Measurements from ENCODE around the gene SSNA1.
"Not testable (repeated sequence)": the region's sequence is repeated elsewhere in the genome, so short reads cannot be mapped to it uniquely, and the experiment has no call there.

SSNA1 gene

DNA sequence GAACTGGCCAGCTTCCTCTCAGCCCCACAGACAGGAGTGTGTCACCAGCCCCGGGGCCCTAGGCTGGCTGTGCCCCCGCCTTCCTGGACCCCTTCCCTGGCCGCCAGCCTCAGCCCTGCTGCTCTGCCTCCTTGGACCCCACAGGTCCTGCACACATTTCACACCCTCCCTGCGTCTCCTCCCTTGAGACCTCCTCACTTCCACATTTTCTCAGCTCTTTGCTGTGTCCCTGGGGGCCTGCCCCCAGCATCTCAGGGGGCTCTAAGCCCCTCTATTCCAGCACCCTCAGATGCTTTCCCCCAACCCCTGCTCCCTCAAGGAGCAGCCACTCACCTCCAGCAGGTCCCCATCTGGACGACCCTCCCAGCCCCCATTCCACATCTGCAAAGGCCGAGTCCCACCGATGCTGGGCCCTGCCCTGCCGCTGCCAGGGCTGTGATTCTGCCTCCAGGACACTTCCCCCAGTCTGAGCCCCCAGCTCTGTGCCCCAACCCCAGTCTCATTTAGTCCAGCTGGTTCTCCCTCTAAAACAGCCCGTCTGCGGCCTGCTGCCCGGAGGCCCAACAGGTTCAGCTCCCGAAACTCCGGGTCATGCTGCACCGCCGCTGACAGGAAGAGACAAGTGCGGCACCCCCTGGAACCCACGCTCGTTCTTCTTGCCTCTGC lies 46.4 kb downstream of the SSNA1 start:
- no peak for DNase-seq

DNA sequence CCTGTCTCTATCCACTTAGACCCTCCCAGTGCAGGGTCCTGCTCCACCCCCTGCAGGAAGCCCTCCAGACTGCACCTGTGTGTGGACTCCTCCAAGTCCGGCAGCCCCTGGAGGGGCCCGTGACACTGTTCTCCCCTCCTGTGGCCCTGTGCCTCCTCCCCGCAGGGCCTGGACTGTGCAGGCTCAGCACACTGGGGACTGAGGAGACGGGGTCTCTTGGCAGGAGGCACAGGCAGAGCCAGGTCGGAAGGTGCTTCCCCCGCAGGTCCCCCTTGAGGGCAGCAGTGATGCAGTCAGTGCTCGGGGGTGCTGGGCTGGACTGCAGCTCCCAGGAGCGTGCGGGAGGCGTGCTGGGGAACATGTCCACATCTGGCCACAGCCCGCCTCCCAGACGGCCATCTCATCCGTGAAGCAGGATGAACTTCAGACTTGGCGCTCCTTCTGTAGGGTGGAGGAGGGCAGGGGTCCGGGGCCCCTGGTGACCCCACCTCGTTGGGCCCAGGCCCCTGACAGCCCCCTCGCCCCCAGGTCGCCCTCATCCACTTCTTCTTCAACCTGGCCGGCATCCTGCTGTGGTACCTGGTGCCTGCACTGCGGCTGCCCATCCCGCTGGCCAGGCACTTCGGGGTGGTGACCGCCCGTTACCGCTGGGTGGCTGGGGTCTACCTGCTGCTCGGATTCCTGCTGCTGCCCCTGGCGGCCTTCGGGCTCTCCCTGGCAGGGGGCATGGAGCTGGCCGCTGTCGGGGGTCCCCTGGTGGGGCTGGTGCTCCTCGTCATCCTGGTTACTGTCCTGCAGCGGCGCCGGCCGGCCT lies 47.2 kb downstream of the SSNA1 start:
- no peak for DNase-seq

DNA sequence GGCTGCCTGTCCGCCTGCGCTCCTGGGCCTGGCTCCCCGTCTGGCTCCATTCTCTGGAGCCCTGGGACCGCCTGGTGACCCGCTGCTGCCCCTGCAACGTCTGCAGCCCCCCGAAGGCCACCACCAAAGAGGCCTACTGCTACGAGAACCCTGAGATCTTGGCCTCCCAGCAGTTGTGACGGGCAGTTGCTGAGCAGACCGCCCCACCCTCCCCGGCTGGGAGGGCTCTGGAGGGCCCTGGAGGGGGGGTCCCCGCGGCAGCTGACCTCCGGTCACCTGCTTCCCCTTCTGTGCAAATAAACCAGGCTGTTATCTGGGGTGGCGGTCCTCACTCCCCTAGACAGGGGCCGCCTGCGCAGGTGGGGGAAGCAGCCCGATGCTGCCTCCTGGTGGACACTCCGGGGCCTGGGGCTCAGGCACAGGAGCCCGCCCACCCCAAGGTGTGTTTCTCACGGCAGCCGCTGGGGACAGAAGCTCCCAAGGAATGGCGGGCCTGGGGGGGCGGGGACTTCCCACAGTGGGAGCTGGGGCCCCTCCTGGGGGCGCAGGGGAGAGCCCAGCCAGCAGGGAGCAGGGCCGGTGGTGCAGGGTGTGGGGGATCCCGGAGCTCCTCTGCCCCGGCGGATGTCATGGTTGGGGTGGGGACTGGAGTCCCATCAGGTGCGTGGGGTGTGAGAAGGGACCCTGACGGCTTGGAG lies 47.9 kb downstream of the SSNA1 start:
- peak; percentile 77 for DNase-seq

DNA sequence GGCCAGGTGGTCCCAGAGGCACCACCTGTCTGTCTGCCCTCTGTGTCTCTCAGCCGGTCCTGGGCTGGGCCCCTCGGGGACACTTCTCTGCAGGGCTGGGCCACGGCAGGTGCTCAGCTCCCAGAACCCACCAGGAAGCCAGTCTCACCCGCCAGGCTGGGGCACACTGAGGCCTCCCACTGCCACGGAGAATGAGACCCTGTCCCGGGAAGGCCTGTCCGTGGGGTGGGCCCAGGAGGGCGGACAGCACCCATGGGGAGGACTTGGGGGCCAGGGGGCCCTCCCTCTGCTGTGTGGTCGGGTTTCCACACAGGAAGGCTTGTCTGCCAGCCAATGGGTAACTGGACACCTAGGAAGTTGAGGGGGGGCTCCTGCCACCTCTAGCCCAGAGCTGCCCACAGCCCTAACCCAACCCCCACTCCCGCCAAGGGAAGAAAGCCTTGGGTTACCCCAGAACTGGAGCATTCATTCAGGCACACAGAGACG lies 48.5 kb downstream of the SSNA1 start:
- DNase-seq, result no peak

DNA sequence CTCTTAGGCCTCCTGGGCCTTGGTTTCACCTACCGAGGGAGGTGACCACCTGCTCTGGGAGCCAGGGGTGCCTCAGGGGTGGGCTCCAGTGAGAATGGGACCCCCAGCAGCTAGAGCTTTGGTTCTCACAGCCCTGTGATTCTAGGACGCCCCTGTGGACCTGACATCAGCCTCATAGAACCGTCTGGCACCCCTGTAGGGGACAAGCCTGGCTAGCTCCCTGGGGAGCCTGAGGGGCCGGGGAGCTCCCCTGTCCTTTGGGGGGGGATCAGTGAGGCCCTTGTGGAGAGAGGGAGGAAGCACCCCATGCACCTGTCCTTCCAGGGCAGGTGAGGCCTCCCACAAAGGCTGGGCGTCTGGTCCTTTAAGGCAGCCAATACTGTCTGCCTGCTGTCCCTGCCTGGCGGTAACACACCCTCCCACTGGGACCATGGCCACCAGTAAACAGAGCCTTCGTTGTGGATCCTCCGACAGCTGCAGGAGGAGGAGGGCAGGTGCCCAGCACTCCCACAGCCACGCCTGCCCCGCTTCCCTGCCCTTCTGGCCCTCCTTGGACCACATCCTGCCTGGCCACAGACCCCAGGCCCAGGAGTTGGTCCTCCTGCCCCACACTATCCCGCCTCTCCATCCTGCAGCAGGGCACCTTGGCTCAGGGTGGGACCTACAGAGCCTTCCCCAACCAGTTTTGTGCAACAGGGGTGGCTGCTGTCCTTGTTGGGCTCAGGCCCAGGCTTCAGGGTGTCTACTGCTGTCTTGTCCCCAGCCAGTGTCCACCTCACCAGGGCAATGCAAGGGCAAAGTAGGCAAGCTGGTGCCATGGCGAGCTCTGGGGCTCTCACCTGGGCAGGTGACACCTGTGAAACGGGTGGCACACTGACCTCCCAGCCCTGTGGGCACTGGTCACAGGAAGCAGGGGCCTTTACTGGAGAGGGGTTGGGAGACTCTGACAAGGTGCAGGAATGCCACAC lies 49.6 kb downstream of the SSNA1 start:
- no peak for DNase-seq

DNA sequence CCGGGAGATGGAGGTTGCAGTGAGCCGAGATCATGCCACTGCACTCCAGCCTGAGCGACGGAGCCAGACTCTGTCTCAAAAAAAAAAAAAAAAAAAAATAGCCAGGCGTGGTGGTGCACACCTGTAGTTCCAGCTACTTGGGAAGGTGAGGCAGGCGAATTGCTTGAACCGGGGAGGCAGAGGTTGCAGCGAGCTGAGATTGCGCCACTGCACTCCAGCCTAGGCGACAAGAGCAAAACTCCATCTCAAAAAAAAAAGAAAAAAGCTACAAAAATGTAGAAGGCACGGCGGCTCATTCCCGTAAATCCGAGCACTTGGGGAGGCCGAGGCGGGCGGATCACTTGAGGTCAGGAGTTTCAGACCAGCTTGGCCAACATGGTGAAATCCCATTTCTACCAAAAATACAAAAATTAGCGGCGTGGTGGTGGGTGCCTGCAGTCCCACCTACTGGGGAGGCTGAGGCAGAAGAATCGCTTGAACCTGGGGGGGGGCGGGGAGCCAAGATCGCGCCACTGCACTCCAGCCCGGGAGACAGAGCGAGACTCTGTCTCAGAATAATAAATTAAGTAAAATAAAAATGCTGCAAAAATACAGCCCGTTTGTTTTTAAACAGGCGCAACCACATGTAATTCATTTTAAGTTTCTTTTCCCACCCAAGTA lies 51.2 kb downstream of the SSNA1 start:
- not testable (repeated sequence) for DNase-seq

Measured in EL (cell line).